HG03565 (cell line): Measurements from ENCODE around the gene TMA7.

Experiments used
- ATAC-seq: cut with Tn5 transposase; IDR thresholded peaks from one replicate; pipeline ENCODE4 v1.9.1; 2021; ENCODE audit warnings: mild to moderate bottlenecking, moderate library complexity; ENCODE audit not compliant: unreplicated experiment

Gene TMA7

GRCh38 chr3:48422272-48422671, 17.8 kb upstream of the TMA7 start:
- no peak for ATAC-seq

GRCh38 chr3:48422681-48423080, 17.4 kb upstream of the TMA7 start:
- no peak for ATAC-seq

GRCh38 chr3:48423241-48423882, 16.7 kb upstream of the TMA7 start:
- ATAC-seq, result no peak

- no peak for ATAC-seq
These were observed 16.0 kb upstream of the TMA7 start for GRCh38 chr3:48423883-48424695.

- ATAC-seq, result no peak
These were observed 14.7 kb upstream of the TMA7 start for GRCh38 chr3:48425281-48425812.

- no peak for ATAC-seq
These were observed 13.6 kb upstream of the TMA7 start for GRCh38 chr3:48426401-48426909.

GRCh38 chr3:48426944-48427629, 13.0 kb upstream of the TMA7 start:
- ATAC-seq, result no peak

GRCh38 chr3:48427630-48427962, 12.5 kb upstream of the TMA7 start:
- no peak for ATAC-seq

- ATAC-seq, result no peak
These were observed 11.9 kb upstream of the TMA7 start for GRCh38 chr3:48428088-48428571.

GRCh38 chr3:48428572-48429316, 11.3 kb upstream of the TMA7 start:
- no peak for ATAC-seq

- ATAC-seq, result no peak
These were observed 10.6 kb upstream of the TMA7 start for GRCh38 chr3:48429317-48429959.

- no peak for ATAC-seq
These were observed 9.9 kb upstream of the TMA7 start, which contains the start of gene PLXNB1 for GRCh38 chr3:48429960-48430707. PLXNB1 (minus strand) TSS chr3:48430086; CDS start chr3:48424611, 5,475 bp downstream.

GRCh38 chr3:48430708-48431101, 9.4 kb upstream of the TMA7 start:
- no peak for ATAC-seq

GRCh38 chr3:48431224-48432029, 8.6 kb upstream of the TMA7 start:
- ATAC-seq, result no peak

- ATAC-seq, result no peak
These were observed 7.4 kb upstream of the TMA7 start for GRCh38 chr3:48432411-48433371.

GRCh38 chr3:48433472-48434118, 6.5 kb upstream of the TMA7 start:
- ATAC-seq, result no peak
